ENCODE results near the gene ZNF442. TPM values are rescaled to one million over a fixed set of nuclear protein-coding genes. Genes with fewer than 3 reads are reported as not detected.
"Not testable (repeated sequence)": the region's sequence is repeated elsewhere in the genome, so short reads cannot be mapped to it uniquely, and the experiment has no call there.

The ZNF442 gene
- total RNA-seq, 4 donors from 2014 or later = 5.0 to 15.4 (median 9.5) TPM

- intact Hi-C loops (cut with DNase I; ENCODE audit: low total_unique reads) = no loop called here
- Histone ChIP-seq H3K4me1 (no peaks in the 10 kb centered on the region), H3K36me3 (no peaks in the 10 kb centered on the region), H3K9me3 (peaks cover 0 to 12% of the 10 kb centered on the region in 2 donors), H3K27ac (no peak overlapping the region), H3K27me3 (no peaks in the 10 kb centered on the region), H3K4me3 (no peak overlapping the region)
- DNase-seq = no peak
- TF ChIP-seq POLR2A (IDR thresholded peaks at IDR 0.05) (no peak), CTCF (IDR thresholded peaks at IDR 0.05) (no peak)
Measured at GRCh38 chr19:12380444-12380737, 14.9 kb upstream of the ZNF442 start.

- Histone ChIP-seq H3K9me3 (peaks cover 0 to 12% of the 10 kb centered on the region in 2 donors), H3K4me1 (no peaks in the 10 kb centered on the region), H3K4me3 (no peak overlapping the region), H3K36me3 (no peaks in the 10 kb centered on the region), H3K27ac (no peak overlapping the region), H3K27me3 (no peaks in the 10 kb centered on the region)
- no peak for DNase-seq
- TF ChIP-seq CTCF (IDR thresholded peaks at IDR 0.05) (no peak), POLR2A (IDR thresholded peaks at IDR 0.05) (no peak)
- intact Hi-C loops (cut with DNase I; ENCODE audit: low total_unique reads) = no loop called here
Measured at GRCh38 chr19:12379732-12380443, 14.4 kb upstream of the ZNF442 start.

- intact Hi-C loops (cut with DNase I; ENCODE audit: low total_unique reads) = no loop called here
- no peak for DNase-seq
- TF ChIP-seq CTCF (IDR thresholded peaks at IDR 0.05) = no peak
- no peak for TF ChIP-seq POLR2A (IDR thresholded peaks at IDR 0.05)
- Histone ChIP-seq H3K4me3 (no peak overlapping the region), H3K27ac (no peak overlapping the region), H3K36me3 (no peaks in the 10 kb centered on the region), H3K27me3 (no peaks in the 10 kb centered on the region), H3K4me1 (no peaks in the 10 kb centered on the region), H3K9me3 (no peaks in the 10 kb centered on the region)
Measured at GRCh38 chr19:12374026-12374425, 8.5 kb upstream of the ZNF442 start.

- intact Hi-C loops (cut with DNase I; ENCODE audit: low total_unique reads) = no loop called here
- TF ChIP-seq CTCF (IDR thresholded peaks at IDR 0.05) = no peak
- TF ChIP-seq POLR2A (IDR thresholded peaks at IDR 0.05) = no peak
Measured at GRCh38 chr19:12364391-12365235, 870 bp downstream of the ZNF442 start.

GRCh38 chr19:12362236-12362635 lies 3.2 kb downstream of the ZNF442 start:
- H3K27ac ChIP-seq; H3K4me3 ChIP-seq; DNase-seq; H3K4me1 ChIP-seq; H3K27me3 ChIP-seq; H3K9me3 ChIP-seq; intact Hi-C loops (cut with DNase I; ENCODE audit: low total_unique reads); H3K36me3 ChIP-seq: not testable (repeated sequence)

More at GRCh38 chr19:12364391-12365235, 870 bp downstream of the ZNF442 start:
- Histone ChIP-seq H3K4me3 (peak overlapping the region; percentile 73 to 84), H3K27me3 (no peaks in the 10 kb centered on the region), H3K4me1 (no peaks in the 10 kb centered on the region), H3K27ac (peak overlapping the region; percentile 84 to 94), H3K9me3 (no peaks in the 10 kb centered on the region), H3K36me3 (no peaks in the 10 kb centered on the region)
- peak; percentile 16 to 18 for DNase-seq
